Colon (tissue), 2 donors: ENCODE measurements around the gene EFNA2.

ENCODE experiments used
- FAIRE-seq: peaks from 2 replicates; lab custom pipeline; 2012; peaks lifted over from hg19 to GRCh38; lab: Jason Lieb, UNC
- donor health status: control.
- donor health status: control.

Gene EFNA2

DNA sequence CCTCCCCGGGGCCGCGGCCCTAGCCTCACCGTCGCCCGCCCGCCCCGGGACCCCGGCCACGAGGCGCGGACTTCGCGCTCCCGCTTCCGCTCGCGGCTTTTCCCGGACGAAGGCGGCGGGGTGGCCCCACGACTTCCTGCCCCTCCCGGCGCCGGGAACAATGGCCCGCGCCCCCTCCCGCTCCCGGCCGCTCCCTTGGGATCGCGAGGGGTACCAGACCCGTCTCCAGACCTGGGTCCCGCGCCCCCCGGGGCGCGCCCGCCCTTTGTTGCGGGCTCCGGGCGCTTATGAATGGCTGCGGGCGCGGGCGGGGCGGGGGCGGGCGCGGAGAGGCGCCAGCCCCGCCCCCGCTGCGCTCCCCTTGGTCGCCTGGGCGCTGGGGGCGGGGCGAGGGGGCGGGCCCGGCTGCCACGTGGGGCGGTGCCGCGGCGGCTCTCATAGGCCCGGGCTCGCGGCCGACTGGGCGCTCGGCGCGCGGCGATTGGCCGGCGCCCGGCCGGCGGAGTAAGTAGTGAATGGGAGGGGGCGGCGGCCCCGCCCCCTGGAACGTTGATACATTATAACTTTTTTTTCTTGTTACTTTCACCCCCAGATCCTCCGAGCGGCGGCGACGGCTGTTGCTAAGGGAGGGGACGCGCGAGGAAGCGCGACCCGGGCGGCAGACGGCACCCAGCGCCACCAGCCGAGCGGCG lies 36.2 kb upstream of the EFNA2 start:
- FAIRE-seq = no peak

GRCh38 chr19:1249990-1250436 lies 35.7 kb upstream of the EFNA2 start:
- FAIRE-seq = no peak

- FAIRE-seq = no peak
Measured at GRCh38 chr19:1250437-1251260, 35.0 kb upstream of the EFNA2 start.

DNA sequence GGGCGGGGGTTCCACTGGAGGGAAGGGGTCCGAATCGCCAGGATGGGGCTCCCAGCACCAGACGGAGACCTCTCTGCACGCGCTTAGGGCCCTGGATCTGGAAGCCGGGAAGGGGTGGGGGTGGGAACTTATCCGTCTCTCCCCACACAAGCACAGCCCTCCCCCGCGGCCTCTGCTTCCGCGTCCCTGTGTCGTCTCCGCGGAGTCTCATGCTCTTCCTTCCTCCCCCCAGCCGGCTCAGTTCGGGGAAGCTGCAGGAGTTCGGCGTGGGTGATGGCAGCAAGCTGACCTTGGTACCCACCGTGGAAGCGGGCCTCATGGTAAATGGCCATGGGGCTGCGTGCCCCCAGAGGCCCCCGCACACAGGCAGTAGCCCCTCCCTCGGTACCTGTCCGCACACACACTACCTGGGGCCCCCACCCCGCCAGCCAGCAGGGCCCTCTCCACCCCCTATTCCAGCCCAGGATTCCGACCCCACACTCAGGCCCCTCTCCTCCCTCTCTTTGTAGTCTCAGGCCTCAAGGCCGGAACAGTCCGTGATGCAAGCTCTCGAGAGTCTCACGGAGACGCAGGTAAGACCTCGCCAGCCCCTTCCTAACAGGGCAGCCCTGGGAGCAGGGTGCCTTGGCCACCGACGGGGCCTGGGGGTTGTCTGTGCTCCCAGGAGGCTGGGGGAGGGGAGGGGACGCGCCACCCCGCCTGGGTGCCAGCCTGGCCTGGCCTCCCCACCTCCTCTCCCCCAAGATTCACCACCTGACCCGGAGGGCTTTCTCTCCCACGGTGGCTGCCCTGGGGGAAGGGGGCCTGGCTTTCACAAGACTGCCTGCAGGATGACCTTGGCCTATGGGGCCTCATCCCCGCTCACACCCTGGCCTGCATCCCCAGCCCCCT lies 34.1 kb upstream of the EFNA2 start:
- FAIRE-seq = no peak

- no peak for FAIRE-seq
Measured at GRCh38 chr19:1252221-1252820, 33.4 kb upstream of the EFNA2 start.

DNA sequence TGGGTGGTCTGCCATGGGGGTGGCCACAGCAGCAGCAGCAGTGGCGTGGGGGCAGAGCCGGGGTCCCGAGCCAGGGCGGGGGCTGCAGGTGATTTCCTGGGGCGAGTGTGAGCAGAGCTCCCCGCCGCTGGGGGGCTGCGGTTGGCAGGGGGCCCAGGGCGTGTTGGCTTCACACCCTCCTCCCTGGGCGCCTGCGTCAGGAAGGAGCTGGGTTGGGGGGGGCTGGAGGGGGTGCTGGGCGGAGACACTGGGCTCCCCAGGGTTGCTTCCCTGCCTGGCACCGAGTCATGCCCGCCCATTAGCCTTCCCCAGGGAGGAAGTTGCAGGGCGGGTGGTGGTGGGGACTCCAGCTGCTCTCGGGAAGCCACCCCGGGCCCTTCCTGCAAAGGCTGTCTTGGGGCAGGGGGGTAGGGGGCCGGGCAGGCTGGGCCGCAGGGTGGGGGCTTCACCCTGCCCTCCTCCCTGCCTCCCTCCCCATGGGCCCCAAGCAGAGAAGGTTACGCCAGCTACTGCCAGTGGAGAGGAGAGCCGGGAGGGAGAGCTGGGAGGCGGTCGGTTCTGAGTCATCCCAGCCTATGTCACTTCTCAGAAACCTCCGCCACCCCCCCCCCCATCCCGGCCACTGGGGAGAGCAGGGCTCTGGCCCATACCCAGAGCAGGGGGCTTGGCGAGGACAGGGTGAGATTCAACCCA lies 32.7 kb upstream of the EFNA2 start:
- FAIRE-seq = no peak

DNA sequence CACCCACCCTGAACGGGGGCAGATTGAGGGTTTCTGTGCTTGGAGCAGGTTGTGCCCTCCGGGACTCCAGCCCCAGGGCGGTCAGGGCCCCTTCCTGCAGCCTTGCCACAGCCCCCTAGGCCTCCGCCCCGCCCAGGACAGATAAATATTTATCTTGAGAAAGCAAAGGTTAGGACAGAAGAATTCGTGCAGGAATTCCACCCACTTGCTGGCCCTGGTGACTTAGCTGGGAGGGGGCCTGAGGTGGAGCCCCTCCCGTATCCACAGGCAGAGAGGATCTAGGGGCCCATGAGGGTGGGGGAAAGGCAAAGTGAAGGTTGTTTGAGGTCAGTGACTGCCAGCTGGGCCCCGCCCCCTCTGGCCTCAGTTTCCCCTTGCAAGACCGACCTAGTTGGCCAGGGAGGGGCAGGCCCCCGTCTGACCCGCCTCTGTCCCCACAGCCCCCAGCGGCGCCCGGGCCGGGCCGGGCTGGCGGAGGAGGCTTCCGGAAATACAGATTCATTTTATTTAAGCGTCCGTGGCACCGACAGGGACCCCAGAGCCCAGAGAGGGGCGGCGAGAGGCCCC lies 32.1 kb upstream of the EFNA2 start:
- no peak for FAIRE-seq

DNA sequence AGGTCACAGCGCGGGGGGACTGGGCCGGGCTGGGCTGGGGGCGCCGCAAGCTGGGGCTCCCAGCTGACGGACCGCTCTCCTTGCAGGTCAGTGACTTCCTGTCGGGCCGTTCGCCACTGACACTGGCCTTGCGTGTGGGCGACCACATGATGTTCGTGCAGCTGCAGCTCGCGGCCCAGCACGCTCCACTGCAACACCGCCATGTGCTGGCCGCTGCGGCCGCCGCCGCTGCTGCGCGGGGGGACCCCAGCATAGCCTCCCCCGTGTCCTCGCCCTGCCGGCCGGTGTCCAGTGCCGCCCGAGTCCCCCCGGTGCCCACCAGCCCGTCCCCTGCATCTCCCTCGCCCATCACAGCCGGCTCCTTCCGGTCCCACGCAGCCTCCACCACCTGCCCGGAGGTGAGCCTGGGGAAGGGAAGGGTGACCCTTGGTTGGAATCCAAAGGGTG lies 31.6 kb upstream of the EFNA2 start:
- no peak for FAIRE-seq

DNA sequence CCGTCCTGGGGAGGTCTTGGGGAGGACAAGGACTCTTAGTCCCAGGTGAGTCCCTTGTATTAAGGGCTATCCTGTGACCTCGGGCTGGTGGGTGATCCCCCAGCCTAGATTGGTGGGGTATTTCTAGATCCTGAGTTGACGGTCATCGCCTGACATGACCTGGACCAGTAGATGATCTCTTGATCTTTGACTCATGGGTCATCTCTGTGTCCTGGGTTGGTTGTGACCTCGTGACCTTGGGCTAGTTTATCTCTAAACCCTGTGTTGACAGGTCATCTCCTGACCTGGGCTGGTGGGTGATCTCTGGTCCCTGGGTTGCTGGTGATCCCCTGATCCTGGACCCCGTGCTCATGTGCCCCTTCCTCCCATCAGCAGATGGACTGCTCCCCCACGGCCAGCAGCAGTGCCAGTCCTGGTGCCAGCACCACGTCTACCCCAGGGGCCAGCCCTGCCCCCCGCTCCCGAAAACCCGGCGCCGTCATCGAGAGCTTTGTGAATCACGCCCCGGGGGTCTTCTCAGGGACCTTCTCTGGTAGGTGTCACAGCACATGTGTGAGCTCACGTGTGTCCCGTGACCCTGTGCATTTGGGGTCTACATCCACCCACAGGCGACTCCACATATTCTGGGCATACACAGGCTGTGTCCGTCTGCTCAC lies 31.0 kb upstream of the EFNA2 start:
- no peak for FAIRE-seq

DNA sequence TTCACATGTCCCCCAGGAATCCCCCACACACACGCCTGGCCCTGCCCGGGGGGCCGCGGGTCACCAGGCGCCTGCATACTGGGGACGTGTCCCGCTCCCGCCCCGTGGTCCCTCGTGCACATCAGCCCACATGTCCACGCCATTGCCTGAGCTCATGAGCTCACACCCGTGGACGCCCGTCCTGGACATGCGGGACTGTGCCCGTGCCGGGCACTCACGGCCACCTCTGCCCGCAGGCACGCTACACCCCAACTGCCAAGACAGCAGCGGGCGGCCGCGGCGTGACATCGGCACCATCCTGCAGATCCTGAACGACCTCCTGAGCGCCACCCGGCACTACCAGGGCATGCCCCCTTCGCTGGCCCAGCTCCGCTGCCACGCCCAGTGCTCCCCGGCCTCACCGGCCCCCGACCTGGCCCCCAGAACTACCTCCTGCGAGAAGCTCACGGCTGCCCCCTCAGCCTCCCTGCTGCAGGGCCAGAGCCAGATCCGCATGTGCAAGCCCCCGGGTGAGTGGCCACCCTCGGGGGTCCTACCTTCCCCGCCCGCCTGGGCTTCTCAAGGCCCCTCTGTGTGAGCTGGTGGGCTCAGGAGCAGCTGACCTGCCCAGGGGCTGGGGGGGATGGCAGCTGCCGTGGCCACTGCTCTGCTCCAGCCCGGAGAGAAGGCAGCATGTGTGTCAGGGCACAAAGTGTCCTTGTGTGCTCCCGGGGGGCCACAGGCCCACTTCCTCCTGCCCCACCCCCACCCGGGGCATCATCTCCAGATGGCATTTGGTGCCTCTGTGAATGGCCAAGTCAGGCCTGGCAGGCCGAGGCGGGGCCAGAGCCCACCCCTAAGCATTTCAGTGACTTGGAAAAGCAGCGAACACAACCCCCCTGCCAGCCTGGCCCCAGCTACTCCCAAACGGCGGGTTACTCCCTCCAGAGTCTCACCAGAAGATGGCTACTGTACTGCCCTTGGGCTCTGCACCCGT lies 30.2 kb upstream of the EFNA2 start:
- FAIRE-seq = no peak

DNA sequence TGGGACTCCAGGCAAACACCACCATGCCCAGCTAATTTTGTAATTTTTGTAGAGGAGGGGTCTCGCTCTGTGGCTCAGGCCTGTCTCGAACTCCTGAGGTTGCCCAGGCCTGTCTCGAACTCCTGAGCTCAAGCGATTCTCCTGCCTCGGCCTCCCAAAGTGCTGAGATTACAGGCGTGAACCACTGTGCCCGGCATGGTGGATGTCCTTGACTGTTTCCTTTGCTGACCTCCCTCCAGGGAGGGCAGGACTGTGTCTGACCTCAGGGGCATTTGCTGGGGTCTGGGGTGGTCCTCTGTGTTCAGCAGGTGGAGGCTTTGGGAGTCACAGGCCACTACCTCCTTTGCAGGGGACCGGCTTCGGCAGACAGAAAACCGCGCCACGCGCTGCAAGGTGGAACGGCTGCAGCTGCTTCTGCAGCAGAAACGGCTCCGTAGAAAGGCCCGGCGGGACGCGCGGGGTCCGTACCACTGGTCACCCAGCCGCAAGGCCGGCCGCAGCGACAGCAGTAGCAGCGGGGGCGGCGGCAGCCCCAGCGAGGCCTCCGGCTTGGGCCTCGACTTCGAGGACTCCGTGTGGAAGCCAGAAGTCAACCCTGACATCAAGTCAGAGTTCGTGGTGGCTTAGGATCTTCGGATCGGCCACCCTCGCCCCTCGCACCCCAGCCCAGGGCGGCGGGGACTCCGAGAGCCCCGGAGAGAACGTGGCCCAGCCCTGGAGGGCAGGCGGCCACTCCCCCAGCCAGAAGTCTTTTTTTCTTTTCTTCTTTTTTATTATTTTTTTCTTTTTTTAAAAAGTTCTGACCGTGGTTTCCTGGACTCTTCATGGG lies 28.8 kb upstream of the EFNA2 start:
- no peak for FAIRE-seq

DNA sequence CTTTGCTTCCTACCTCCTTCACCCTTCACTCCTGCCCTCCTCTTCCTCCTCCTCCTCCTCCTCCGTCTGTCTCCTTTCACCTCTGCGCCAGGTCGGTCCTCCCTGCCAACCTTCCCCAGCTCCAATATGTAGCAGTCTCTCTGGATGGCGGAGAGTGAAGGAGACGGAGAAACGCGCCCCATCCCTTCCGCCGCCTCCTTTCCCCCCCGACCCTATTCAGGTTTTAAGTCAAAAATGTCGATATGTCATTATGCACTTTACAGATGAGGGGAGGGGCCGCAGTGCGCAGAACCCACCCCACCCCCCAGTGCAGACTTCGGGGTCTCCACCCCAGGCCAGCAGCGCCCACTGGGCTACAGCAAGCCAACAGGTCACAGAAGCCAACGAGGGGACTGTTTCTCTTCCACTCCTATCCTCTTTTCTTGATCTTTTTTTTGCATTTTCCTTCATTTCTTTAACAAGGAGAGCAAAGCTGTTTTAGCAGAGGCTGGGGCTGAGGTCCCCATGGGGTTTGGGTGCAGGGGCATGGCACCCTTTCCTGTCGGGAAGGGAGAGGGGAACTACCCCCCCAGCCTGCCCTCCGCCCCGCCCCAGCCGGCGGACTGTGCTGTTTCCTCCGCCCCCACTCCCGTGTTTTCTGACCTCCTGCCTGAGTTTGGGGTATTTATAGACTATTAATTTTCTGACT lies 28.1 kb upstream of the EFNA2 start:
- no peak for FAIRE-seq

GRCh38 chr19:1258163-1258492 lies 27.5 kb upstream of the EFNA2 start:
- FAIRE-seq = no peak

GRCh38 chr19:1258707-1259205 lies 26.9 kb upstream of the EFNA2 start:
- no peak for FAIRE-seq

- FAIRE-seq = no peak
Measured at GRCh38 chr19:1259206-1259875, 26.3 kb upstream of the EFNA2 start.

GRCh38 chr19:1259876-1260748 lies 25.6 kb upstream of the EFNA2 start:
- FAIRE-seq = no peak
